ENCODE results near the gene STARD3.
"Not testable (repeated sequence)": the region's sequence is repeated elsewhere in the genome, so short reads cannot be mapped to it uniquely, and the experiment has no call there.

The STARD3 gene

DNA sequence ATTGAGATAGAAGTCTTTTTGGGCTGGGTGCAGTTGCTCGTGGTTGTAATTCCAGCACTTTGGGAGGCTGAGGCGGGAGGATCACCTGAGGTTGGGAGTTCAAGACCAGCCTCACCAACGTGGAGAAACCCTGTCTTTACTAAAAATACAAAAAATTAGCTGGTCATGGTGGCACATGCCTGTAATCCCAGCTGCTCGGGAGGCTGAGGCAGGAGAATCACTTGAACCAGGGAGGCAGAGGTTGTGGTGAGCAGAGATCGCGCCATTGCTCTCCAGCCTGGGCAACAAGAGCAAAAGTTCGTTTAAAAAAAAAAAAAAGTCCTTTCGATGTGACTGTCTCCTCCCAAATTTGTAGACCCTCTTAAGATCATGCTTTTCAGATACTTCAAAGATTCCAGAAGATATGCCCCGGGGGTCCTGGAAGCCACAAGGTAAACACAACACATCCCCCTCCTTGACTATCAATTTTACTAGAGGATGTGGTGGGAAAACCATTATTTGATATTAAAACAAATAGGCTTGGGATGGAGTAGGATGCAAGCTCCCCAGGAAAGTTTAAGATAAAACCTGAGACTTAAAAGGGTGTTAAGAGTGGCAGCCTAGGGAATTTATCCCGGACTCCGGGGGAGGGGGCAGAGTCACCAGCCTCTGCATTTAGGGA, 62.3 kb downstream of the STARD3 start:
- DNase-seq: not testable (repeated sequence)

DNA sequence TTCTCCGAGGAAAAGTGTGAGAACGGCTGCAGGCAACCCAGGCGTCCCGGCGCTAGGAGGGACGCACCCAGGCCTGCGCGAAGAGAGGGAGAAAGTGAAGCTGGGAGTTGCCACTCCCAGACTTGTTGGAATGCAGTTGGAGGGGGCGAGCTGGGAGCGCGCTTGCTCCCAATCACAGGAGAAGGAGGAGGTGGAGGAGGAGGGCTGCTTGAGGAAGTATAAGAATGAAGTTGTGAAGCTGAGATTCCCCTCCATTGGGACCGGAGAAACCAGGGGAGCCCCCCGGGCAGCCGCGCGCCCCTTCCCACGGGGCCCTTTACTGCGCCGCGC, 62.8 kb downstream of the STARD3 start, which contains the start of gene ERBB2:
TSS of gene ERBB2 (plus strand) at position 247 of the 330 bp plus-strand sequence. CDS start 175 bp downstream, outside the sequence.
- DNase-seq: no peak

GRCh38 chr17:39700148-39700987, 63.4 kb downstream of the STARD3 start:
- DNase-seq: no peak

GRCh38 chr17:39701012-39701783, 64.3 kb downstream of the STARD3 start:
- no peak for DNase-seq

DNA sequence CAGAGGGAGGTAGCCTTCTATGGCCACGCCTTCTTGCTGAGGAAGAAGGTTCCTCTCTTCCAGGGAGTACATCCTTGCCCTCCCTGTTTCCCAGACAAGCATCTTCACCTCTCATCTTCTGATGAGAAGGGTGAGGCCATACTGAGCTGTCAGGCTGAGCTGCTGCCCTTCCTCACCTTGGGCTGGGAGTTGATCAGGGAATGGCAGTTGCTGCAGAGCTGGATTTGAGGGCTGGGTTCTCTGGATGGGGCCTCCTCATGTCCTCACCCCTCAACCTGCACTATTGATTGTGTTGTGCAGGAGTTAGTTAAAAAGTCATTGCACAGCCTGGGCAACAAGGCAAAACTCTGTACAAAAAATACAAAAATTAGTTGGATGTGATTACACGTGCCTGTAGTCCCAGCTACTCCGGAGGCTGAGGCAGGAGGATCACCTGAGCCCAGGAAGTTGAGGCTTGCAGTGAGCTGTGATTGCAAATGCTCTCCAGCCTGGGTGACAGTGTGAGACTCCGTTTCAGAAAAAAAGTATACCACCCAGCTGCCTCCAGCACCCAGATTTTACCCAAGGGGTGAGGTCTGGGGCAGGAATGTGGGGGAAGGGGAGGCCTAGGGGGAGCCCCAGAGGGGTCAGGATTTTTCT, 65.0 kb downstream of the STARD3 start:
- DNase-seq: no peak

DNA sequence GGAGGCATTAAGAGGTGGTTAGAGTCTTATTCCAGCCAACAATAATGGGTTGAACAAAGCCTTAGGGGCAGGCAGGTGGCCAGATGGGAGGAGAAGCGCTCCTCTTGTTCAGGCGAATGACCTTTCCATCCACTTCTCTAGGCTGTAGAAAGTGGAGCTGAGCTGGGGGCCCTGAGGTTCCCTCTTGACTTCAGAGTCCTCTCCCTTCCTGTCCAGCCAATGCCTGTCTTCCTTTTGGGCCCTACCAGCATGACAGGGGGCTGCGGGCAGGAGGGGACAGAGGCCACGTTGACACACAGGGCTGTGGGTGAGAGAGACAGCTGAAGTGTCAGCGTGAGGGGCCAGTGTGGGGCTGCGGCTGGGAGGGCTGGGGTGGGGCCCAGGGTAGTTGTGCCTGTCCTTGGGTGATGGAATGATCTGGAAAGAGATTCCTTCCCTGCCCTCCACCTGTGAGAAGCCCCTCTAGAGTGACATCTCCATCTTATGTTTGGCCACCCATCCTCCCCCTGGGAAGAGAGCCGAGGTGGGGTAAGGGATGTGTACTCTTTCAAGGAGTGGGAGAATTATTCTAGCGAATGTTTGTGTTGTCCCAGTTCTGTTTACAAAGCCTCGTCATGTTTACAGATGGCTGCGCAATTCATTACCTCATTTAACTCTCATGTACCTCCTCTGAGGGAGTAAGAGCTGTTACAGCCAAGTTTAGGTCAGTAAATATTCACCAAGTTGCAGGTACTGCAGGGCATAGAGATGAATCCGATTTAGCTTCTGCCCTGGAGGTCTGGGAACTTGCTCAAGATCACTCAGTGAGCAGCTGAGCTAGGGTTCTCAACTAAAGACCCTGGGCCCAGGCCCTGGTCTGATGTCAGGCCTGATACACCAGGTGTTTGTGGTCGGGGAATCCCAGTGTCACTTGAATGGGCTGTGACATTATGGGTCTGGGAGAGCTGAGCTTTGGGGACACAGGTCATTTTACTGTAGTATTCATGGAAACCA, 66.3 kb downstream of the STARD3 start:
- no peak for DNase-seq

DNA sequence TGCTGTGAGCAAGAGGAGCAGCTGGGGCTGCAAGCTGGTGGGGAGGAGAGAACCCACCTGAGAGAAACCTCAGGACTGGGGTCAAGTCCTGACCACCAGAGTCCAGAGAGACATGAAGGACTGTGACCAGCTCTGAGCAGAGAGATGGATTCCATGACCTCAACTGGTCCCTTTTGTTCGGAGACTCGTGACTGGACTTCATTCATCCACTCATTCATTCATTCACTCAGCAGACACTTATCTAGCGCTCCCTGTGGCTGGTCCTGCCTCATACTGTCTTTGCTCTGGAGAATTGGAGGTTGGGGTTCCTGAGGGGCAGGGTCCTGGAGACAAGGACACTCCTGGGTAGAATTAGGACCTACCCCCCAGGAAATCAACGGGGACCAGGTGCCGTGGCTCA, 67.0 kb downstream of the STARD3 start:
- no peak for DNase-seq

DNA sequence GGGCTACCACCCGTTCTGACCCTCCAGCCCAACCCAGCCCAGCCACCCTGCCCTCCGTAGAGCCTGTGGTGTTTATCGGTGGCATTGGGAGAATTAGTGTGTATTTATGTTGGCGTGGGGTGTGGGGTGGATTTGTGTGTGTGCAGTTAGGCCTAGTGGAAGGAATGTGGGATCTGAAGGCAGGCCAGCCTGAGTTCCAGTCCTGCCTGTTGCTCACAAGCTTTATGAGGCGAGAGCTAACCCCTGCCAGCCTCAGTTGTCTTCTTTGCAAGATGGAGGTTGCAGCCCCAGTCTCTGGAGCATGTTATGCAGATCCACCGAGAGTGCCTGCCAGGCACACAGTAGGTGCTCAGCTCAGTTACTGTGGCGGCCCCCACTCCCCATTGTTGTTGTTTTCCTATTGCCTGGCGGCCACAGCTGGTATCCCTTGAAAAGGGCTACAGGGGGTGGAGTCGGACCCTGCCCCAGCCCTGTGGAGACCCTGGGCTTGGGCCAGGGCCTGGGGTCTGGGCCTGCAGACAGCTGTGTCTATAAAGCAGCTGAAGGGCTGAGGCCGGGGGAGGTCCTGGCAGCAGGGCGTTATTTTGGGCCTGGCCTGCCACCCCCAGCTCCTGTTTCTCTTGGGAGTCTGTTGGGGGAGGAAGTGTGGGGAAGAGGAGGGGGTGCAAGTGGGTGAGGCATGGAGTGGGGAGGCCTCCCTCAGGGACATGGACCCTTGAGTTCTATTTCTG, 68.0 kb downstream of the STARD3 start:
- no peak for DNase-seq

DNA sequence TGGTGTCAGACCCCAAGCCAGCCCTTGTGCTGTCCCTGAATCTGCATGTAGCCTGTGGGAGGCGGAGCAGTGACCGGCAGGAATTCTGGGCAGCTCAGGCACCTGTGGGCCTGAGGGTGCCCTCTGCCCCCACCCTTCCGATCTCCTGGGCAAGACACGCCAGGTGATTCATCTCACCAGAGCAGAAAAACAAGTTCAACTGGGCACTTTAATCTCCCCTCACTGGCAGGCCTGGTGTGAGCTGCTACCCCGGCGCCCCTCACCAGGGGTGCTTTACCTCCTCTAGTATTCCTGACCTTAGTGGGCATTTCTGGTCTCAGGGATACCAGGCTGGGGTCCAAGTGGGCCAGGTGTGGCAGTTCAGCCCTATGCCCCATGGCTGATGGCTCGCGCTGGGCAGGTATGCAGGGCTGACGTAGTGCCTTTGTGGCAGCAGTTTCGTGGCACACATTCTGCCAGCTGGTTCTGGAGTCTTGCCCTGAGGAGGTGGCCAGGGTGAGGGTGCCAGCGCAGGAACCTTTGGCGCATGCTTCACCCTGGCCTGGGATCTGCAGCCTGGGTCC, 68.9 kb downstream of the STARD3 start:
- DNase-seq: no peak

- no peak for DNase-seq
These were observed 69.4 kb downstream of the STARD3 start for GRCh38 chr17:39706383-39706782.

DNA sequence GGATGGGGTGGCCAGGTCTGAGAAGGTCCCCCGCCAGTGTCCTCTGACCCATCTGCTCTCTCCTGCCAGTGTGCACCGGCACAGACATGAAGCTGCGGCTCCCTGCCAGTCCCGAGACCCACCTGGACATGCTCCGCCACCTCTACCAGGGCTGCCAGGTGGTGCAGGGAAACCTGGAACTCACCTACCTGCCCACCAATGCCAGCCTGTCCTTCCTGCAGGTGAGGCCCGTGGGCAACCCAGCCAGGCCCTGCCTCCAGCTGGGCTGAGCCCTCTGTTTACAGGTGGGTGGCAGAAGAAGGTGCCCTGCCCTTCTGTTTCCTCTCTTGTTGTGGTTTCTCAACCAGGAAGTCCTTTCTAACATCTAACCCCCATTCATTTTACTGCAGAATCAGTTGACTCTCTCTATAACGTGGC, 70.0 kb downstream of the STARD3 start:
- no peak for DNase-seq

GRCh38 chr17:39709319-39709997, 72.5 kb downstream of the STARD3 start:
- no peak for DNase-seq

- DNase-seq: no peak
These were observed 73.3 kb downstream of the STARD3 start for GRCh38 chr17:39709998-39710964.

DNA sequence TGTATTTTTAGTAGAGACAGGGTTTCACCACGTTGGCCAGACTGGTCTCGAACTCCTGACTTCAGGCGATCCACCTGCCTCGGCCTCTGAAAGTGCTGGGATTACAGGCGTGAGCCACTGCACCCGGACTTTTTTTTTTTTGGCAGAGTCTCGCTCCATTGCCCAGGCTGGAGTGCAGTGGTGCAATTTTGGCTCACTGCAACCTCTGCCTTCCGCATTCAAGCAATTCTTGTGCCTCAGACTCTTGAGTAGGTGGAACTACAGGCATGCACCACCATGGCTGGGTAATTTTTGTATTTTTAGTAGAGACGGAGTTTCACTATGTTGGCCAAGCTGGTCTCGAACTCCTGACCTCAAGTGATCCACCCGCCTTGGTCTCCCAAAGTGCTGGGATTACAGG, 74.1 kb downstream of the STARD3 start:
- DNase-seq: not testable (repeated sequence)

GRCh38 chr17:39711851-39712250, 74.9 kb downstream of the STARD3 start:
- DNase-seq: no peak

All from NCI-H446 (cell line).